HG02970 (cell line): Measurements from ENCODE around the gene ARSG.
"Not testable (repeated sequence)": the region's sequence is repeated elsewhere in the genome, so short reads cannot be mapped to it uniquely, and the experiment has no call there.

Source experiments
- ATAC-seq: cut with Tn5 transposase; IDR thresholded peaks from one replicate; pipeline ENCODE4 v1.9.1; 2021; ENCODE audit warnings: mild to moderate bottlenecking, moderate library complexity, moderate number of reproducible peaks; ENCODE audit not compliant: unreplicated experiment, low FRiP score

Gene ARSG

GRCh38 chr17:68390888-68391545 is 99.7 kb downstream of the ARSG start:
- no peak for ATAC-seq

GRCh38 chr17:68391561-68392268 is 100.4 kb downstream of the ARSG start:
- ATAC-seq = no peak

- no peak for ATAC-seq
Observed at GRCh38 chr17:68394608-68395331, 103.5 kb downstream of the ARSG start.

GRCh38 chr17:68396226-68397107 is 105.2 kb downstream of the ARSG start:
- ATAC-seq = no peak

GRCh38 chr17:68397108-68397536 is 105.8 kb downstream of the ARSG start:
- no peak for ATAC-seq

GRCh38 chr17:68398691-68399637 is 107.7 kb downstream of the ARSG start:
- ATAC-seq = no peak

GRCh38 chr17:68399638-68400403 is 108.5 kb downstream of the ARSG start:
- no peak for ATAC-seq

- no peak for ATAC-seq
Observed at GRCh38 chr17:68400404-68400735, 109.1 kb downstream of the ARSG start.

GRCh38 chr17:68401288-68401687 is 110.0 kb downstream of the ARSG start:
- ATAC-seq = no peak

- no peak for ATAC-seq
Observed at GRCh38 chr17:68403122-68403521, 111.8 kb downstream of the ARSG start.

- not testable (repeated sequence) for ATAC-seq
Observed at GRCh38 chr17:68403837-68404236, 112.5 kb downstream of the ARSG start.

GRCh38 chr17:68407656-68408055 is 116.4 kb downstream of the ARSG start:
- not testable (repeated sequence) for ATAC-seq

GRCh38 chr17:68413597-68414560 is 122.6 kb downstream of the ARSG start:
- not testable (repeated sequence) for ATAC-seq

- not testable (repeated sequence) for ATAC-seq
Observed at GRCh38 chr17:68414901-68415300, 123.6 kb downstream of the ARSG start.

GRCh38 chr17:68417317-68417716 is 126.0 kb downstream of the ARSG start:
- no peak for ATAC-seq

GRCh38 chr17:68418876-68419275 is 127.6 kb downstream of the ARSG start:
- no peak for ATAC-seq

- ATAC-seq = no peak
Observed at GRCh38 chr17:68420065-68420464, 128.8 kb downstream of the ARSG start.

GRCh38 chr17:68421486-68421885 is 130.2 kb downstream of the ARSG start:
- no peak for ATAC-seq
